H9 (cell line): ENCODE results near the gene CDSN. TPM values are rescaled to one million over a fixed set of nuclear protein-coding genes. Genes with fewer than 3 reads are reported as not detected.

Experiments
- DNase-seq: peaks from one replicate; pipeline ENCODE4 v3.0.0-alpha.2; 2017
- H2AFZ ChIP-seq: one replicate; pipeline ENCODE4 v1.6.1; 2013; ENCODE audit warnings: mild to moderate bottlenecking, low read length, control low read depth, moderate library complexity
- H2AK5ac ChIP-seq: 2 replicates; pipeline ENCODE4 v1.6.1; 2013; ENCODE audit warnings: low read length, control low read depth, mixed read lengths; ENCODE audit not compliant: insufficient read length
- H2BK120ac ChIP-seq: one replicate; pipeline ENCODE4 v1.6.1; 2013; ENCODE audit warnings: low read depth, mild to moderate bottlenecking, low read length, control low read depth, inconsistent platforms; ENCODE audit not compliant: poor library complexity, severe bottlenecking
- H2BK12ac ChIP-seq: 2 replicates; pipeline ENCODE4 v1.6.1; 2013; ENCODE audit warnings: low read length, control low read depth, mixed read lengths, low read depth; ENCODE audit not compliant: insufficient read length
- H2BK15ac ChIP-seq: 2 replicates; pipeline ENCODE4 v1.6.1; 2013; ENCODE audit warnings: low read depth, low read length, control low read depth
- H2BK20ac ChIP-seq: one replicate; pipeline ENCODE4 v1.6.1; 2013; ENCODE audit warnings: low read depth, mild to moderate bottlenecking, low read length, control low read depth, inconsistent platforms; ENCODE audit not compliant: poor library complexity, severe bottlenecking
- H2BK5ac ChIP-seq: 2 replicates; pipeline ENCODE4 v1.6.1; 2013; ENCODE audit warnings: low read length, control low read depth, mixed read lengths; ENCODE audit not compliant: insufficient read length
- H3K14ac ChIP-seq: 2 replicates; pipeline ENCODE4 v1.6.1; 2013; ENCODE audit warnings: low read length, control low read depth; ENCODE audit not compliant: insufficient read depth
- H3K18ac ChIP-seq: 2 replicates; pipeline ENCODE4 v1.6.1; 2013; ENCODE audit warnings: low read depth, mild to moderate bottlenecking, mixed read lengths, low read length, control low read depth; ENCODE audit not compliant: insufficient read length
- H3K23ac ChIP-seq: 2 replicates; pipeline ENCODE4 v1.6.1; 2013; ENCODE audit warnings: low read length, control low read depth, mixed read lengths, low read depth; ENCODE audit not compliant: insufficient read length
- H3K23me2 ChIP-seq: 2 replicates; pipeline ENCODE4 v1.6.1; 2013; ENCODE audit warnings: low read depth, mild to moderate bottlenecking, mixed read lengths, low read length, control low read depth; ENCODE audit not compliant: insufficient read length, poor library complexity, severe bottlenecking
- H3K27ac ChIP-seq: 2 replicates; pipeline ENCODE4 v1.5.1; 2013; ENCODE audit warnings: low read length, control low read depth, mixed read lengths, low read depth; ENCODE audit not compliant: insufficient read length
- H3K27me3 ChIP-seq: 2 replicates; pipeline ENCODE4 v1.6.1; 2013; ENCODE audit warnings: low read length, control low read depth, inconsistent platforms; ENCODE audit not compliant: insufficient read depth
- H3K4ac ChIP-seq: 2 replicates; pipeline ENCODE4 v1.6.1; 2013; ENCODE audit warnings: low read depth, mild to moderate bottlenecking, control low read depth, inconsistent platforms, low read length, moderate library complexity
- H3K4me1 ChIP-seq: 2 replicates; pipeline ENCODE4 v1.6.1; 2013; ENCODE audit warnings: low read length, control low read depth, inconsistent platforms; ENCODE audit not compliant: insufficient read depth
- H3K4me2 ChIP-seq: 2 replicates; pipeline ENCODE4 v1.6.1; 2013; ENCODE audit warnings: low read length, control low read depth, mixed read lengths; ENCODE audit not compliant: insufficient read length, insufficient read depth
- H3K56ac ChIP-seq: 2 replicates; pipeline ENCODE4 v1.6.1; 2013; ENCODE audit warnings: low read depth, mild to moderate bottlenecking, mixed read lengths, low read length, control low read depth; ENCODE audit not compliant: insufficient read length
- H3K79me1 ChIP-seq: 2 replicates; pipeline ENCODE4 v1.6.1; 2013; ENCODE audit warnings: low read depth, mild to moderate bottlenecking, moderate library complexity, low read length, control low read depth, inconsistent platforms; ENCODE audit not compliant: insufficient read depth, poor library complexity, severe bottlenecking
- H3K79me2 ChIP-seq: 2 replicates; pipeline ENCODE4 v1.6.1; 2013; ENCODE audit warnings: low read length, control low read depth, inconsistent platforms; ENCODE audit not compliant: insufficient read depth
- H3K9ac ChIP-seq: 2 replicates; pipeline ENCODE4 v1.6.1; 2013; ENCODE audit warnings: low read length, control low read depth, mixed read lengths; ENCODE audit not compliant: insufficient read length; ENCODE audit errors: extremely low read depth
- H3K9me3 ChIP-seq: one replicate; pipeline ENCODE4 v1.6.1; 2013; ENCODE audit warnings: low read depth, low read length, inconsistent platforms; ENCODE audit not compliant: control insufficient read depth
- H3T11ph ChIP-seq: one replicate; pipeline ENCODE4 v1.6.1; 2013; ENCODE audit warnings: mild to moderate bottlenecking, low read length, control low read depth, inconsistent platforms
- H4K20me1 ChIP-seq: one replicate; pipeline ENCODE4 v1.6.1; 2013; ENCODE audit not compliant: control insufficient read depth, insufficient read length, insufficient read depth
- H4K5ac ChIP-seq: 2 replicates; pipeline ENCODE4 v1.6.1; 2013; ENCODE audit warnings: low read depth, mild to moderate bottlenecking, mixed read lengths, low read length, control low read depth; ENCODE audit not compliant: insufficient read length
- H4K8ac ChIP-seq: replicated peaks from 2 replicates; pipeline ENCODE4 v1.6.1; 2013; ENCODE audit warnings: low read length, control low read depth, mixed read lengths, low read depth; ENCODE audit not compliant: insufficient read length
- H4K91ac ChIP-seq: 2 replicates; pipeline ENCODE4 v1.6.1; 2013; ENCODE audit warnings: low read depth, mild to moderate bottlenecking, moderate library complexity, mixed read lengths, low read length, control low read depth; ENCODE audit not compliant: insufficient read length
- H3K27ac Mint-ChIP-seq, 3 experiments: 2 replicates in 2 of 3; 3 replicates in 1 of 3; pipeline ENCODE4 v1.8.0; 2020 to 2021; ENCODE audit warnings: mixed read lengths in 3 of 3, mild to moderate bottlenecking in 1 of 3, moderate library complexity in 1 of 3
- H3K27me3 Mint-ChIP-seq: 2 replicates; pipeline ENCODE4 v1.8.0; 2021; ENCODE audit warnings: low read depth, mild to moderate bottlenecking, moderate library complexity, mixed read lengths
- H3K36me3 Mint-ChIP-seq, 3 experiments: 2 replicates in 2 of 3; 3 replicates in 1 of 3; pipeline ENCODE4 v1.8.0; 2020 to 2021; ENCODE audit warnings: low read depth in 3 of 3, mixed read lengths in 3 of 3; ENCODE audit not compliant: insufficient read depth in 1 of 3
- H3K4me1 Mint-ChIP-seq, 2 experiments: 2 replicates each; pipeline ENCODE4 v1.8.0; 2020; ENCODE audit warnings: mixed read lengths in 2 of 2
- H3K4me3 Mint-ChIP-seq, 2 experiments: 2 replicates in 1 of 2; 3 replicates in 1 of 2; pipeline ENCODE4 v1.8.0; 2020 to 2021; ENCODE audit warnings: mild to moderate bottlenecking in 2 of 2, mixed read lengths in 2 of 2, moderate library complexity in 1 of 2
- H3K9me3 Mint-ChIP-seq, 2 experiments: 2 replicates in 1 of 2; 3 replicates in 1 of 2; pipeline ENCODE4 v1.8.0; 2020; ENCODE audit warnings: mild to moderate bottlenecking in 2 of 2, mixed read lengths in 2 of 2, moderate library complexity in 1 of 2
- WGBS: extraction: QIAGEN DNeasy Blood & Tissue Kit; methylation state at CpG from one replicate; pipeline ENCODE4 v1.1.7; 2013; ENCODE audit warnings: missing lambda C conversion rate, low lambda C conversion rate, mixed read lengths; ENCODE audit not compliant: insufficient read length; ENCODE audit errors: extremely low coverage; 5-methylcytosine and 5-hydroxymethylcytosine counted together
- total RNA-seq: library from RNA; stranded (reverse); gene quantifications from 2 replicates; pipeline ENCODE4 v1.2.1, GENCODE V29; 2021
- TF ChIP-seq, protein P1 (sequence below): fragments of 200-600 bp; sonication (generic); conservative IDR thresholded peaks from 3 replicates; pipeline ENCODE4 v1.8.0; 2021; ENCODE audit warnings: antibody characterized with exemption, mild to moderate bottlenecking

Gene CDSN
- total RNA-seq, 1 experiment from 2014 or later: not detected

DNA sequence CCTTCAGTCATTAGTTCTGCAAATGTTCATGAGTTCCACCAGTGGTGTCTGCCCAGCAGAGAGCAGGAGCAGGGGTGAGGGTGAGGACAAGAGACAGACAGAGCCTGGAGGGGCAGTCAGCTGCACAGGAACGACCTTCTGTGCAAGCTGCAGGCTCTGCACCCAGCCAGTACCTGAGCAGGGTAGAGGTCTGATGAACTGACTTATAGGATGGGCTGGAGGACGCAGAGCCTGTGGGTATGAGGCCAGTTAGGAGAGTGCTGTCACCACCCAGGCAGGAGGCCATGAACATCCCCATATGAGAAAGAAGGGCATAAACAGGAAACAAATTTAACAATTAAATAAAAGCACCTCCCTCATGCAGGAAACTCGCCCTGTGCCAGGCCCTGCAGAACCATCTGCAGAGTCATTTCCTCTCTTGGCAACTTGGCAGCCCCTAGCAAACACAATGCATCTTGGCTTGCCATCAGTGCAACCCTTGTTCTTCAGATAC is 25.8 kb downstream of the CDSN start:
- Histone ChIP-seq H2BK20ac (no peak overlapping the region), H3K9ac (no peak overlapping the region), H2BK5ac (no peak overlapping the region), H3K4me1 (peaks cover 2% of the 10 kb centered on the region; the same call in 1 of the 2 replicates), H3K56ac (no peak overlapping the region), H3K79me2 (no peaks in the 10 kb centered on the region), H2AK5ac (no peak overlapping the region), H4K91ac (no peak overlapping the region), H3K18ac (no peak overlapping the region), H3K27ac (no peak overlapping the region), H3K23ac (no peak overlapping the region), H4K5ac (no peak overlapping the region), H2BK12ac (no peak overlapping the region), H3K27me3 (no peaks in the 10 kb centered on the region), H3K14ac (no peak overlapping the region), H3K23me2 (no peaks in the 10 kb centered on the region), H2BK120ac (no peak overlapping the region), H3K79me1 (no peaks in the 10 kb centered on the region), H3K9me3 (no peaks in the 10 kb centered on the region), H4K20me1 (no peaks in the 10 kb centered on the region), H2AFZ (no peak overlapping the region), H2BK15ac (no peak overlapping the region), H4K8ac (no peak overlapping the region), H3T11ph (no peak overlapping the region), H3K4me2 (no peak overlapping the region), H3K4ac (no peak overlapping the region)
- peaks cover 16 to 21% of the 10 kb centered on the region in 2 experiments for H3K4me1 Mint-ChIP-seq
- TF ChIP-seq, protein P1, sequence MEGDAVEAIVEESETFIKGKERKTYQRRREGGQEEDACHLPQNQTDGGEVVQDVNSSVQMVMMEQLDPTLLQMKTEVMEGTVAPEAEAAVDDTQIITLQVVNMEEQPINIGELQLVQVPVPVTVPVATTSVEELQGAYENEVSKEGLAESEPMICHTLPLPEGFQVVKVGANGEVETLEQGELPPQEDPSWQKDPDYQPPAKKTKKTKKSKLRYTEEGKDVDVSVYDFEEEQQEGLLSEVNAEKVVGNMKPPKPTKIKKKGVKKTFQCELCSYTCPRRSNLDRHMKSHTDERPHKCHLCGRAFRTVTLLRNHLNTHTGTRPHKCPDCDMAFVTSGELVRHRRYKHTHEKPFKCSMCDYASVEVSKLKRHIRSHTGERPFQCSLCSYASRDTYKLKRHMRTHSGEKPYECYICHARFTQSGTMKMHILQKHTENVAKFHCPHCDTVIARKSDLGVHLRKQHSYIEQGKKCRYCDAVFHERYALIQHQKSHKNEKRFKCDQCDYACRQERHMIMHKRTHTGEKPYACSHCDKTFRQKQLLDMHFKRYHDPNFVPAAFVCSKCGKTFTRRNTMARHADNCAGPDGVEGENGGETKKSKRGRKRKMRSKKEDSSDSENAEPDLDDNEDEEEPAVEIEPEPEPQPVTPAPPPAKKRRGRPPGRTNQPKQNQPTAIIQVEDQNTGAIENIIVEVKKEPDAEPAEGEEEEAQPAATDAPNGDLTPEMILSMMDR: no peak
- H3K27ac Mint-ChIP-seq: no peak overlapping the region; a peak in 1 of 7 replicates
- H3K9me3 Mint-ChIP-seq: no peaks in the 10 kb centered on the region
- H3K4me3 Mint-ChIP-seq: no peak overlapping the region
- DNase-seq: no peak
- H3K27me3 Mint-ChIP-seq: no peaks in the 10 kb centered on the region; the same call in 1 of the 2 replicates
- H3K36me3 Mint-ChIP-seq: no peaks in the 10 kb centered on the region
- WGBS: no CpG with 5 or more reads among the region's 3 CpGs
